Adrenal gland (tissue), 5 donors: ENCODE data around the gene GLB1L2.

Experiments used
- POLR2A ChIP-seq, 2 donors: fragments of 450-650 bp; IDR thresholded peaks; one replicate each; pipeline ENCODE4 v1.6.1; 2017; ENCODE audit warnings: antibody characterized with exemption in 2 of 2, mild to moderate bottlenecking in 2 of 2, moderate library complexity in 1 of 2
- TF ChIP-seq, protein P1 (sequence below), 6 experiments: fragments of 450-650 bp in 4 of 6; fragments of 200-600 bp in 2 of 6; sonication (generic) in 1 of 6; IDR thresholded peaks; 1 replicate in 5 of 6; 2 replicates in 1 of 6; pipeline versions ENCODE4 v1.5.1 to v1.8.0; 2016 to 2021; ENCODE audit warnings: antibody characterized with exemption in 6 of 6, mild to moderate bottlenecking in 2 of 6, moderate library complexity in 1 of 6
- donor health status: DM: no; HTN: no; CAD: no.

DNA sequence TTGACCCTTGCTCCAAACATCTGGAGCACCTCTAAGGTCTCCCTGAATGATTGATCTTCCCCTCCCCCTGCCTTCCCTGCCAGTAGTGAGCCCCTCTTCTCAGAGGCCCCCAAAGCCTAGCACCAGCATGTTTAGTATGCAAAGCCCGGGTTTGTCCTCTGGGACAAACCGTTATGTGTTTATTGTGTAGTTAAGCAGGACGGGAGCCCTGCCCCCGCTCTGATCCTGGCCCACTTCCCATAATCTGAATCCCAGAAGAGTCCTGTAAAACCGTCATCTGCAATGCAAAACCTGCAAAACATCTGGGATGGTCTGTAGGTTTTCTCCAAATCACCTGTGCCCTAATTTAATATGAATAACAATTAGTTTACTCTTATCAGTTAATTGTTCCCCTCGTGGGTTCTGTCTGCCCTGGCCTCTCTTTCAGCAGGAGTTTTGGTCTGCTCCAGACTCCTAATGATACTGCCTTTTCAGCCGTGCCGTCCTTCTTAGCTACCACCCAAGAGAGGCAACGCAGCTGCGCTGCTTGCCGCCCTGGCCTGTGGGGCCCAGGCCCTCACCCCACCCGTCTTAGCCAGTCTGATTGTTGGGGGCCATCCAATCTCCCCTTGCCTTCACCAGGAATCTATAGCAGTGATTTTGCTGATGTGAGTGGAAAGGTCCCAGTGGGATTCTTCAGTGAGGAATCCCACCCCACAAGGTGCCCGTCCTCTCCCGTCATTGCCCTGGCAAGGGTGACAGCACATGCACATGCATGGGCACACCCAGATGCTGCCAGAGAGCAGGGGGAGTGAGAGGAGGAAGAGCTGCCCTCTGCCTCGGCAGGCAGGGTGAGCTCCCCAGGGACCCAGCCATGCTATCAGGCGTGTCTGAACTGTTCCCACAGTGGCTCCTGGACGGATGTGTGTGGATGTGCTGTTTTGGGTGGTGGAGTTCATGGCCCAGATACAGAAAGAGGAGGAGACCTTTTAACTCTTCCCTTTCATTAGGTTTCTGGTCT is 83.3 kb downstream of the GLB1L2 start:
- TF ChIP-seq, protein P1, sequence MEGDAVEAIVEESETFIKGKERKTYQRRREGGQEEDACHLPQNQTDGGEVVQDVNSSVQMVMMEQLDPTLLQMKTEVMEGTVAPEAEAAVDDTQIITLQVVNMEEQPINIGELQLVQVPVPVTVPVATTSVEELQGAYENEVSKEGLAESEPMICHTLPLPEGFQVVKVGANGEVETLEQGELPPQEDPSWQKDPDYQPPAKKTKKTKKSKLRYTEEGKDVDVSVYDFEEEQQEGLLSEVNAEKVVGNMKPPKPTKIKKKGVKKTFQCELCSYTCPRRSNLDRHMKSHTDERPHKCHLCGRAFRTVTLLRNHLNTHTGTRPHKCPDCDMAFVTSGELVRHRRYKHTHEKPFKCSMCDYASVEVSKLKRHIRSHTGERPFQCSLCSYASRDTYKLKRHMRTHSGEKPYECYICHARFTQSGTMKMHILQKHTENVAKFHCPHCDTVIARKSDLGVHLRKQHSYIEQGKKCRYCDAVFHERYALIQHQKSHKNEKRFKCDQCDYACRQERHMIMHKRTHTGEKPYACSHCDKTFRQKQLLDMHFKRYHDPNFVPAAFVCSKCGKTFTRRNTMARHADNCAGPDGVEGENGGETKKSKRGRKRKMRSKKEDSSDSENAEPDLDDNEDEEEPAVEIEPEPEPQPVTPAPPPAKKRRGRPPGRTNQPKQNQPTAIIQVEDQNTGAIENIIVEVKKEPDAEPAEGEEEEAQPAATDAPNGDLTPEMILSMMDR (IDR thresholded peaks at IDR 0.05), result no peak
- TF ChIP-seq POLR2A (IDR thresholded peaks at IDR 0.05), result no peak
